HEK293 (cell line): ENCODE measurements around the gene OTOP3.

Experiments
- BCL11A ChIP-seq: fragments of 450-650 bp; formaldehyde crosslinking; IDR thresholded peaks from 2 replicates; pipeline ENCODE4 v1.5.1; 2016; ENCODE audit warnings: low read depth, missing biosample characterization, missing genetic modification characterization
- ZNF174 ChIP-seq: fragments of 450-650 bp; formaldehyde crosslinking; IDR thresholded peaks from 2 replicates; pipeline ENCODE4 v1.5.0; 2017; ENCODE audit warnings: missing biosample characterization, mild to moderate bottlenecking, missing genetic modification characterization
- ZNF404 ChIP-seq: fragments of 450-650 bp; formaldehyde crosslinking; IDR thresholded peaks from 2 replicates; pipeline ENCODE4 v1.5.1; 2017; ENCODE audit warnings: missing biosample characterization, missing genetic modification characterization
- ZNF555 ChIP-seq: fragments of 450-650 bp; formaldehyde crosslinking; conservative IDR thresholded peaks from 2 replicates; pipeline ENCODE4 v1.5.1; 2017; ENCODE audit warnings: missing biosample characterization, mild to moderate bottlenecking, missing genetic modification characterization, inconsistent platforms
- ZNF621 ChIP-seq: fragments of 450-650 bp; formaldehyde crosslinking; IDR thresholded peaks from 2 replicates; pipeline ENCODE4 v1.5.1; 2017; ENCODE audit warnings: missing biosample characterization, missing genetic modification characterization
- TF ChIP-seq, protein P1 (sequence below): fragments of 450-650 bp; formaldehyde crosslinking; optimal IDR thresholded peaks from 2 replicates; pipeline ENCODE3; 2016; ENCODE audit warnings: missing biosample characterization, mild to moderate bottlenecking, missing genetic modification characterization

Gene OTOP3

DNA sequence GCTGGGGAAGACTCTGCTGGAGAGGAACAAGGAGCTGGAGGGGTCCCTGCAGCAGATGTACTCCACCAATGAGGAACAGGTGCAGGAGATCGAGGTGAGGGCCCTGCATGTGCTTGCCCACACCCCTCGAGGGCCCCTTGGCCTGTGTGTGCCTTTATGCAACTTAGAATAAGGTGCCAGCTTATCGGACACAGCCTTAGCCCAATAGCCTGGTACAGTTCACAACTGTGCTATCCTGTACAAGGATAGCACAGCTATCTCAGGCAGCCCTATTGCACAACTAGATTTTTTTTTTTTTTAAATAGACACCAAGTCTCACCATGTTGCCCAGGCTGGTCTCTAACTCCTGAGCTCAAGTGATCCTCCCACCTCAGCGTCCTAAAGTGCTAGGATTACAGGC, 63.8 kb downstream of the OTOP3 start (continued):
- TF ChIP-seq, protein P1, sequence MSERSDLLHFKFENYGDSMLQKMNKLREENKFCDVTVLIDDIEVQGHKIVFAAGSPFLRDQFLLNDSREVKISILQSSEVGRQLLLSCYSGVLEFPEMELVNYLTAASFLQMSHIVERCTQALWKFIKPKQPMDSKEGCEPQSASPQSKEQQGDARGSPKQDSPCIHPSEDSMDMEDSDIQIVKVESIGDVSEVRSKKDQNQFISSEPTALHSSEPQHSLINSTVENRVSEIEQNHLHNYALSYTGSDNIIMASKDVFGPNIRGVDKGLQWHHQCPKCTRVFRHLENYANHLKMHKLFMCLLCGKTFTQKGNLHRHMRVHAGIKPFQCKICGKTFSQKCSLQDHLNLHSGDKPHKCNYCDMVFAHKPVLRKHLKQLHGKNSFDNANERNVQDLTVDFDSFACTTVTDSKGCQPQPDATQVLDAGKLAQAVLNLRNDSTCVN (tag by site-specific recombination) = no peak
- no peak for TF ChIP-seq ZNF621 (tag by site-specific recombination)
- no peak for TF ChIP-seq ZNF174
- no peak for TF ChIP-seq ZNF555 (tag by site-specific recombination)
- no peak for TF ChIP-seq ZNF404 (tag by site-specific recombination)
- no peak for TF ChIP-seq BCL11A
